IPS DF 6.9 (cell line): ENCODE measurements around the gene WIPF3.

ENCODE experiments used
- DNase-seq: peaks from one replicate; pipeline ENCODE4 v3.0.0-alpha.2; 2013; ENCODE audit warnings: low read depth, low spot score
- H3K27ac ChIP-seq: one replicate; pipeline ENCODE4 v1.5.1; 2013; ENCODE audit warnings: low read length, control low read depth
- H3K27me3 ChIP-seq: 2 replicates; pipeline ENCODE4 v1.6.1; 2013; ENCODE audit warnings: mild to moderate bottlenecking, low read length; ENCODE audit not compliant: control insufficient read depth, insufficient read depth
- H3K36me3 ChIP-seq: 2 replicates; pipeline ENCODE4 v1.6.1; 2013; ENCODE audit warnings: low read length; ENCODE audit not compliant: control insufficient read depth, insufficient read depth
- H3K4me1 ChIP-seq: 2 replicates; pipeline ENCODE4 v1.6.1; 2013; ENCODE audit warnings: low read length; ENCODE audit not compliant: control insufficient read depth, insufficient read depth
- H3K4me3 ChIP-seq: 2 replicates; pipeline ENCODE4 v1.5.1; 2013; ENCODE audit warnings: mild to moderate bottlenecking, low read length
- H3K9me3 ChIP-seq: 2 replicates; pipeline ENCODE4 v1.6.1; 2013; ENCODE audit warnings: low read length, inconsistent platforms; ENCODE audit not compliant: control insufficient read depth, insufficient read depth
- WGBS: extraction: QIAGEN DNeasy Blood & Tissue Kit; methylation state at CpG from one replicate; pipeline ENCODE4 v1.1.7; 2013; ENCODE audit warnings: mixed read lengths, missing lambda C conversion rate; ENCODE audit not compliant: insufficient read length, insufficient coverage; 5-methylcytosine and 5-hydroxymethylcytosine counted together

The WIPF3 gene

DNA sequence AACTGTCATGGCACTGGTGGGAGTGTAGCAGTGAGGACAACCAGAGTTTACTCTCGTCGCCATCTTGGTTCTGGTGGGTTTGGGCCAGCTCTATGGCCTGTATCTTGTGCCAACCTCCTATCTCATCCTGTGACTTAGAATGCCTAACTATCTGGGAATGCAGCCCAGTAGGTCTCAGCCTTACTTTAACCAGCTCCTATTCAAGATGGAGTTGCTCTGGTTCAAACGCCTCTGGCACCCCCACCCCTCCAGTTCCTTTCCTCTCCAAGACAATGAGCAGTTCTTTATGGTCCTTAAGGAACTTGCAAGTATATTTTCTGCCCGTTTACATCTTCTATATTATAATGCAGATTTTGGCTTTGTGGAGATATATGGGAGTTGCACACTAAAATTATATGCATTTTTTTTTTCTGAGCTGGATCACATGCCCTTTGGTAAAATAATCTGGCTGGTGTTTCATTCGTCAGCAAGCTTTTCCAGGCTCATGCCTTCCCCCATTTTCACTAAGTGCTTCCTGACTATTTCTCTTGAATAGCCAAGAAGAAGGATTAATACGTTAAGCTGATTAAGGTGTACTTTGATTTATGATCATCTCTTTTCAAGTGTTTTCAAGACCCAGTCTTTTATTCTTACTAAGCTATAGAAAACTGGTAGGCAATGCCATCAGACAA, 11.2 kb upstream of the WIPF3 start:
- Histone ChIP-seq H3K4me3 (no peak overlapping the region), H3K36me3 (no peaks in the 10 kb centered on the region), H3K4me1 (no peaks in the 10 kb centered on the region), H3K27me3 (no peaks in the 10 kb centered on the region), H3K27ac (no peak overlapping the region), H3K9me3 (no peaks in the 10 kb centered on the region)
- no CpG with 5 or more reads among the region's 6 CpGs for WGBS
- no peak for DNase-seq

DNA sequence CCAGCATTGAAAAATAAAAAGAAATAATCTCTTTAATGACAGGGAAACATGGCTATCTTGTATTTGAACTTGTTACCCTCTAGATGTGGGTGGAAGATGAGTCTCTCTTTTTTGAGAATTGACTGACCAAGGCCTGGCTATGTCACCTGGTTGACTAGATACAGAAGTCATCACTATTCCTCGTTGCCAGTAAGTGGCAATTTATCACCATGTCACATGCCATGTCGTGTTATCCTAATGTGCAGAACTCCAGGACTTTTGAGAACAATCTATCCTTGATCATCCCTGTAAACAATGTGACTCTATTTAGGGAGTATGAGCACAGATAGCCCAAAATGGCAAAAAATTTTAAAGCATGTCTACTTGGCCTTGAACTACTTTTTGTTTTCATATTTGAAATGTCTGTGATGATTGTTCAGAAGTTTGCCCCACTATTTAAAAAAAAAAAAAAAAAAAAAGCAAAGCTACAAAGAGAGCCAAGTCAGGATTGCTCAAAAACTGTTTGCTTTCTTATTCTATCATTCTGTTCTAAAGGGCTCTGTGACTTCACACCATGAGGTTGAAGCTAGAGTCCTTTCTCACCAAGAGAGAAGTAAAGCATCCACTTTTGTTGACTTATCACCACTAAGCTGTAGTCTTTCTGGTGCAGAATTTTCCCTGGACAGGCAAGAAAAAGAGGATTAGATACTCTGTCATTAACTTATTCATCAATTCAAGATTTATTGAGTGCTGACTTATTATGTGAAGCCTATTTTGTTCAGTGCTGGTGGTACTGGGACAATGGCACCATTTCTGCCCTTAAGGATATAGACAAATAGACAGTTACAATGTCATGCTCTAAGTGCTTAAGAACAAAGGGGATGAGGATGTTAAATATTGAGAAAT, 10.4 kb upstream of the WIPF3 start:
- WGBS: no CpG with 5 or more reads among the region's 2 CpGs
- Histone ChIP-seq H3K4me1 (no peaks in the 10 kb centered on the region), H3K27me3 (no peaks in the 10 kb centered on the region), H3K27ac (no peak overlapping the region), H3K36me3 (no peaks in the 10 kb centered on the region), H3K9me3 (no peaks in the 10 kb centered on the region), H3K4me3 (no peak overlapping the region)
- DNase-seq: no peak

DNA sequence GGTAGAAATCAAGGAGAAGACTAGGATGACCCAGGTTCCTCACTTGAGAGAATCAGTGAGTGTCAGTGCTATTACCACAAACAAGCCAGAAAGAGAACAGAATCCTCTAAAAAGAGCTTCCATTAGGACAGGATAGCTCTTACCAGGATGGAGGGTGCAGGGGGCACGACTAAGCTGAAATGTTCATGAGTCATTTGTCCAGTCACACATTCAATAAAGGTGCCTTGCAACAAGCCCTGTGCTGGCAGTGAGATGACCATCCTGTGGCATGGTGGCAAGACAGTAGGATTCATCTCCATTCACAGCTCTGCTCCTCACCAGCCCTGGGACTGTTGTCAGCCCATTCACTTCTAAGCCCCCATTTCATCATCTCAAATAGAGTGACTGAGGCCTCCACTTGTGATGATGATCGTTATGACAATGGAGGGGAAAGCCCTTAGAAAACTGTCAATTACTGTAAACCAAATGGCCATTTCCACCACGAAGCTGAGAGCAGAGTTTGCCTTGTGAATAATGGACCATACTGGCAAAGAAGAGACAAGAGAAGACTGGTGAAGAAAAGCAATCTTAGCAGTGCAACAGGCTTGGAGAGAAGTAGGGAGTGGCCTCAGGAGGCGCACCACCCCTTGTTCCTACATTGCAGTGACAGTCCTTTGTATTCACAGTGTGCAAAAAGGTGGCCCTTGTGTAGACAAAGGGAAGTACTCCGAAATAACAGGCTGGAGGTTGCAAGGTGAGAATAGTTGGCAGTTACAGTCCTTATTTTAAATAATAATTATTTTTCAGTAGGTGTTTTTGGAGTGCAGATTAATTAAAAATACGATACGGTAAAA, 9.0 kb upstream of the WIPF3 start:
- H3K36me3 ChIP-seq: no peaks in the 10 kb centered on the region
- H3K27ac ChIP-seq: no peak overlapping the region
- DNase-seq: no peak
- 100% methylated on average over 2 of the region's 7 CpGs for WGBS
- no peaks in the 10 kb centered on the region for H3K4me1 ChIP-seq
- H3K27me3 ChIP-seq: no peaks in the 10 kb centered on the region
- no peaks in the 10 kb centered on the region for H3K9me3 ChIP-seq
- no peak overlapping the region for H3K4me3 ChIP-seq

GRCh38 chr7:29798422-29798821, 7.9 kb upstream of the WIPF3 start:
- no CpG with 5 or more reads among the region's 5 CpGs for WGBS
- no peaks in the 10 kb centered on the region for H3K4me1 ChIP-seq
- no peaks in the 10 kb centered on the region for H3K36me3 ChIP-seq
- H3K27me3 ChIP-seq: no peaks in the 10 kb centered on the region
- H3K4me3 ChIP-seq: no peak overlapping the region
- H3K9me3 ChIP-seq: no peaks in the 10 kb centered on the region
- no peak for DNase-seq
- H3K27ac ChIP-seq: no peak overlapping the region

DNA sequence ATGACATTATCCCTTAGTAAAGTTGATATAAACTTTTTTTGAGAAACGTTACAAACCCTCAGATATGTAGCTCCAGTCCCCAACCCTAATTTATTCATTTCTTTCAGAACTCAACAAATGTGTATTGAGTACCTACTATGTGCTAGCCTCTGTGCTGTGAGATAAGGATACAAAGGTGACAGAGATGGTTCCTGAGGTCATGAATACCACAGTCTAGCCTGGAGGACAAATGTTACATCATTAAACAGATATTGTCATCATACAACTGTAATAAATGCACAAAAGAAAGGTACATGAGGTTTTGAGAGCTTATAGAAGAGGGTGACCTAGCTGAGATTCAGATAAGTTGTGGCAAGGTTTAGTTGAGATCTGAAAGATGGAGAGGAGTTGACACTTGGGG, 4.4 kb upstream of the WIPF3 start:
- H3K27me3 ChIP-seq: peaks cover 4% of the 10 kb centered on the region; the same call in 1 of the 2 replicates
- H3K36me3 ChIP-seq: no peaks in the 10 kb centered on the region
- H3K9me3 ChIP-seq: no peaks in the 10 kb centered on the region
- no peaks in the 10 kb centered on the region for H3K4me1 ChIP-seq
- WGBS: no CpG with 5 or more reads among the region's 1 CpG
- no peak overlapping the region for H3K4me3 ChIP-seq
- H3K27ac ChIP-seq: no peak overlapping the region
- DNase-seq: no peak

DNA sequence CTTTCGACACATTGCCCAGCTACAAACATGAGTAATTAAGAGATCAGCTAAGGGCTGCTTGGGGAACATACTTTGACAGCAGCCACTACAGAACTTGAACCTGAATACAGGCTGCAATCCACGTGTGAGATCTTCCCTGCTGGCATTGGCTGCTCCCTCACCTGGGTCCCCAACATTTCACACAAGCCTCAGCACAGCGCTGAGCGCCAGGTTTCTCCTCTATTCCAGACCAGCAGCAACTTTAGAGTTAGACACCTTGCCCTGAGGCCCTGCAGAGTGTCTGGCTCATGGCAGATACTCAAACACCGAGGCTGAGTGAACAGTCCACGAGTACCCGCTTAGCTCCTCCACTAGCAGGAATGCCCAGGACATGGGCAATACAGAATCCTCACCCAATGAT, 1.3 kb upstream of the WIPF3 start:
- Histone ChIP-seq H3K4me1 (no peaks in the 10 kb centered on the region), H3K9me3 (no peaks in the 10 kb centered on the region), H3K27ac (no peak overlapping the region), H3K27me3 (peaks cover 4% of the 10 kb centered on the region; the same call in 1 of the 2 replicates), H3K4me3 (no peak overlapping the region), H3K36me3 (no peaks in the 10 kb centered on the region)
- no CpG with 5 or more reads among the region's 7 CpGs for WGBS
- DNase-seq: no peak

GRCh38 chr7:29805886-29806207, 461 bp upstream of the WIPF3 start:
- Histone ChIP-seq H3K9me3 (no peaks in the 10 kb centered on the region), H3K27ac (no peak overlapping the region), H3K4me3 (peak overlapping the region; percentile 65; the same call in 1 of the 2 replicates), H3K27me3 (peaks cover 4% of the 10 kb centered on the region; the same call in 1 of the 2 replicates), H3K4me1 (no peaks in the 10 kb centered on the region), H3K36me3 (no peaks in the 10 kb centered on the region)
- no peak for DNase-seq
- no CpG with 5 or more reads among the region's 12 CpGs for WGBS

DNA sequence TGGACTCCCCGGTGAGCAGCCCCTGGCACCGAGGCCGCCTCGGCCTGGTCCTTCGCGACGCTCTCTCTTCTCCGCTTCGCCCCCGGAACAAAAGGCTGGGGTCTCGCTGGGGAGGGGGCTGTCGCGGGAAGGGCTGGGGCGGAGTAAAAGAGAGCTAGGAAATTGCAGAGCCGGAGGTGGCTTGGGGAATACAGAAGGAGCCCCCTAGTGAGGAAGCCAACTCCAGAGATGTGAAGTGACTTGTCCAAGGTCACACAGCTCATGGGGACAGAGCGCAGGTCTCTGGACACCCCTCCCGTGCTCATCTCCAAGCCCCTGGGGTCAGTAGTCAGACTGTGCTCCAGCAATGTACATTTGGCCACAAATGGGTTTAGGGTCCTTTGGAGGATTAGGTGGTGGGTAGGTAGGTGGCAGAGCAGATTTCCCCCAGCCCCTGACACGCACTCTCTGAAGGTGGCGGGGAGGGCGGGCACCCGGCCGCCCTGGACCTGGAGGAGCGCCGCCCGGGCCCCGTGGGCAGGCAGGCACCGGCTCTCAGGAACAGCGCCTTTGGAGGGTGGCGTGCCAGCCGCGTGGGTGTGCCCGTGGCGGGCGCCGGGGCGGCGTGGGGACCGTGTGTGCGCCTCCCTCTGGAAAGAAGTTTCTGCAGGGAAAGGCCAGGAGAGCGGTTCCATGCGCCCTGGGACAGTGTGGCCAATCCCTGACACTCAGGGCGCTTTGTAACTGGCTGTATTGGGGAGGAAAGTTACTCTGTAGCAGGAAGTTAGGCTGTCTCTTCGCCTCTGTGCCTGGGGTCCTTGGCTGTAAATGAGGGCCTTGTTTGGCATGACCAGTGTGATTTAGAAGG, 910 bp downstream of the WIPF3 start:
- WGBS: no CpG with 5 or more reads among the region's 43 CpGs
- Histone ChIP-seq H3K27me3 (peaks cover 4% of the 10 kb centered on the region; the same call in 1 of the 2 replicates), H3K36me3 (no peaks in the 10 kb centered on the region), H3K4me1 (no peaks in the 10 kb centered on the region), H3K27ac (no peak overlapping the region), H3K4me3 (peak overlapping the region; percentile 65; the same call in 1 of the 2 replicates), H3K9me3 (no peaks in the 10 kb centered on the region)
- DNase-seq: no peak

DNA sequence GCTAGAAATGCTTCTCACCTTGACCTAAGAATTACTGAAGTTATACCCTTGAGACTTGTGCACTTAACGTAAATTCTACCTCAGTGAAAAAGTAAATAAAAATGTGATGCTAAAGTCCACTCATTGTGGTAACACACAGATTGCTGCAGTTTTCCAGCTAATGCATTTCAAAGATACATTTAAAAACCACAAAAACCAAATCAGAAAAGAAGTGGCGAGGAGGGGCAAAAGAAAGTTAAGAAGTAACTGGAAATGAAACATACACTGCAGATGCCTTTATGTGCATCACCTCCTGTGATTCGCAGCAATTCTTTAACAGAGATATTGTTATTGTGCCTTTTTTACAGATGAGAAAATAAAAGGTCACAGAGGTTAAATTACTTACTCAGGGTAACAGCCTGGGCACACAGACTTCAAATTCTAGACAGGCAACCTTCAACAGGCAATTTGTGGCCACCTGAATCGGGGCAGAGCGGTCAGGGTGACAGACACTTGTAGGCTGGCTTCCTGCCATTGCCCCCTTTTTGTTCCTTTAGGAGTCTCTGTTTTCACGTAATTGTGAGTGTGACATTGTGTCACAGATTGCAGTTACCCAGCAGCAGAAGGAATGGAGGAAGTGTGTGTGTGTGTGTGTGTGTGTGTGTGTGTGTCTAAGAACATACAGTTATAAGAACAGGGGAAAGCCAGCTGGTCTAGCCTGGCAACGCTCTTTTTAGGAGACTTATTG, 1.9 kb downstream of the WIPF3 start:
- no peak overlapping the region for H3K4me3 ChIP-seq

More for the DNA sequence above, 1.9 kb downstream of the WIPF3 start:
- peaks cover 4% of the 10 kb centered on the region; the same call in 1 of the 2 replicates for H3K27me3 ChIP-seq
- WGBS: no CpG with 5 or more reads among the region's 7 CpGs
- no peak overlapping the region for H3K27ac ChIP-seq
- DNase-seq: no peak
- H3K36me3 ChIP-seq: no peaks in the 10 kb centered on the region
- no peaks in the 10 kb centered on the region for H3K4me1 ChIP-seq
- no peaks in the 10 kb centered on the region for H3K9me3 ChIP-seq
